Measurements from ENCODE around the gene CRYBG1.

DNA sequence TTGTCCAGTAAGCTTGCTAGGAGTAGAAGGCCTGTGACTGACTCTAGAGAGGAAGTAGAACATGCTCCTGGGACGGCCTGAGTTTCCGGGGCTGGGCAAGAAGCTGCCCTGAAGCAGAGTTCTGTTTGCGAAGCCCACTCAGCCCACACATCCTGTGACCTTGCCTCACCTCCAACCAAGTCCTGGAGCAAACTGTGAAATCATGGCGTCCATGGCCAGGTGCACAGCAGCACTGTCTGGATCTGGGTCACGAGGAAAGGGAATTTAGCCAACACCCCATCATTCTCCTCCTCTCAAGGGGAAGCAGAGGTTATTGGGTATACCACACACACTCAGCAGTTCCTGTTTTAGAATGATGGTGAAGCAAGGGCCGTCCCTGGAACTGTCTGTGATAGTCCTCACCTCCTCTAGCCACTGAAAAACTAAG lies 87.5 kb downstream of the CRYBG1 start:
- TF ChIP-seq, protein P1, sequence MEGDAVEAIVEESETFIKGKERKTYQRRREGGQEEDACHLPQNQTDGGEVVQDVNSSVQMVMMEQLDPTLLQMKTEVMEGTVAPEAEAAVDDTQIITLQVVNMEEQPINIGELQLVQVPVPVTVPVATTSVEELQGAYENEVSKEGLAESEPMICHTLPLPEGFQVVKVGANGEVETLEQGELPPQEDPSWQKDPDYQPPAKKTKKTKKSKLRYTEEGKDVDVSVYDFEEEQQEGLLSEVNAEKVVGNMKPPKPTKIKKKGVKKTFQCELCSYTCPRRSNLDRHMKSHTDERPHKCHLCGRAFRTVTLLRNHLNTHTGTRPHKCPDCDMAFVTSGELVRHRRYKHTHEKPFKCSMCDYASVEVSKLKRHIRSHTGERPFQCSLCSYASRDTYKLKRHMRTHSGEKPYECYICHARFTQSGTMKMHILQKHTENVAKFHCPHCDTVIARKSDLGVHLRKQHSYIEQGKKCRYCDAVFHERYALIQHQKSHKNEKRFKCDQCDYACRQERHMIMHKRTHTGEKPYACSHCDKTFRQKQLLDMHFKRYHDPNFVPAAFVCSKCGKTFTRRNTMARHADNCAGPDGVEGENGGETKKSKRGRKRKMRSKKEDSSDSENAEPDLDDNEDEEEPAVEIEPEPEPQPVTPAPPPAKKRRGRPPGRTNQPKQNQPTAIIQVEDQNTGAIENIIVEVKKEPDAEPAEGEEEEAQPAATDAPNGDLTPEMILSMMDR (conservative IDR thresholded peaks at IDR 0.05; ENCODE audit: low read depth, low read length) = no peak
- TF ChIP-seq SMC3 (IDR thresholded peaks at IDR 0.05; ENCODE audit: low read depth, low read length) = no peak
- TF ChIP-seq RAD21 (IDR thresholded peaks at IDR 0.05; ENCODE audit: low read length) = no peak
- no peak for TF ChIP-seq POLR2A (IDR thresholded peaks at IDR 0.05; ENCODE audit: low read depth, low read length)
- no peak for TF ChIP-seq MAFK (IDR thresholded peaks at IDR 0.05; ENCODE audit: low read depth, low read length)

Data from IMR-90 (cell line).